Measurements from ENCODE around the gene FXYD4.

GRCh38 chr10:43389867-43390266 lies 18.4 kb downstream of the FXYD4 start:
- no peak; the same call in 1 of the 2 replicates for TF ChIP-seq POLR2AphosphoS5 (IDR thresholded peaks at IDR 0.05; ENCODE audit: low read depth, low read length)
- TF ChIP-seq SPI1 (IDR thresholded peaks at IDR 0.05; ENCODE audit: low read depth, low read length) = no peak
- TF ChIP-seq TAF1 (IDR thresholded peaks at IDR 0.05; ENCODE audit: low read depth, low read length) = no peak
